WTC11 (cell line): ENCODE data around the gene NECTIN4.

Experiments
- CTCF ChIP-seq: fragments of 200-600 bp; IDR thresholded peaks from 2 replicates; pipeline ENCODE4 v1.8.0; 2022; ENCODE audit warnings: antibody characterized with exemption
- NFYB ChIP-seq: sonication (generic); formaldehyde crosslinking; conservative IDR thresholded peaks from 2 replicates; pipeline ENCODE4 v1.8.0; 2022; ENCODE audit warnings: low read depth, missing genetic modification reagents
- PRDM15 ChIP-seq: sonication (generic); formaldehyde crosslinking; IDR thresholded peaks from 2 replicates; pipeline ENCODE4 v1.8.0; 2022; ENCODE audit warnings: missing genetic modification reagents
- SMAD4 ChIP-seq: sonication (generic); formaldehyde crosslinking; IDR thresholded peaks from 2 replicates; pipeline ENCODE4 v1.8.0; 2022; ENCODE audit warnings: mild to moderate bottlenecking, missing genetic modification reagents
- ZBTB43 ChIP-seq: sonication (generic); formaldehyde crosslinking; IDR thresholded peaks from 2 replicates; pipeline ENCODE4 v1.8.1; 2023; ENCODE audit warnings: mild to moderate bottlenecking, missing genetic modification reagents
- TF ChIP-seq, protein P1 (sequence below): fragments of 250-450 bp; sonication (Bioruptor Pico); IDR thresholded peaks from 2 replicates; pipeline ENCODE4 v2.1.2; 2022; ENCODE audit warnings: mild to moderate bottlenecking, moderate library complexity
- TF ChIP-seq, protein P2 (sequence below): sonication (generic); formaldehyde crosslinking; IDR thresholded peaks from 2 replicates; pipeline ENCODE4 v1.8.1; 2022; ENCODE audit warnings: missing genetic modification reagents, borderline replicate concordance

DNA sequence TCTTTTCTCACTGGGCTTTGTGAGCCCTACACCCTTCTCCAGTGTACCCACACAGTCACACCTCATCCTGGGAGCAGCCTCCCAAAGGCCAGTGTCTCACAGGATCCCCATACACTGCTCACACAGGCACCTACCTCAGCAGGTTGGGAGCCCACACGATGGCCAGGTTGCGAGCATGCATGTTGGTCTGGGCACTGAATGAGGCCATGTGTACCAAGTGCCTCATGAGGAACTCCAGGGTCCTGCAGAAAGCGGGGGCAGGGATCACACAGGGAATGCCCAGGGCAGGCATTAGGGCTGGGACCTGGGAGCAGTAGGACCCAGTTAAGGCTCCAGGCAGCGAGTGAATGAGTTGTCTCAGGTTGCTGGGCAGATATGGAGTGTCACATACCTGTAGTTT, 35.1 kb downstream of the NECTIN4 start:
- TF ChIP-seq CTCF (no peak), SMAD4 (CRISPR knock-in tag) (no peak), ZBTB43 (CRISPR knock-in tag) (no peak), PRDM15 (CRISPR knock-in tag) (no peak), NFYB (CRISPR knock-in tag) (no peak)
- TF ChIP-seq, protein P1, sequence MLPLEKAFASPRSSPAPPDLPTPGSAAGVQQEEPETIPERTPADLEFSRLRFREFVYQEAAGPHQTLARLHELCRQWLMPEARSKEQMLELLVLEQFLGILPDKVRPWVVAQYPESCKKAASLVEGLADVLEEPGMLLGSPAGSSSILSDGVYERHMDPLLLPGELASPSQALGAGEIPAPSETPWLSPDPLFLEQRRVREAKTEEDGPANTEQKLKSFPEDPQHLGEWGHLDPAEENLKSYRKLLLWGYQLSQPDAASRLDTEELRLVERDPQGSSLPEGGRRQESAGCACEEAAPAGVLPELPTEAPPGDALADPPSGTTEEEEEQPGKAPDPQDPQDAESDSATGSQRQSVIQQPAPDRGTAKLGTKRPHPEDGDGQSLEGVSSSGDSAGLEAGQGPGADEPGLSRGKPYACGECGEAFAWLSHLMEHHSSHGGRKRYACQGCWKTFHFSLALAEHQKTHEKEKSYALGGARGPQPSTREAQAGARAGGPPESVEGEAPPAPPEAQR (CRISPR knock-in tag), result no peak
- TF ChIP-seq, protein P2, sequence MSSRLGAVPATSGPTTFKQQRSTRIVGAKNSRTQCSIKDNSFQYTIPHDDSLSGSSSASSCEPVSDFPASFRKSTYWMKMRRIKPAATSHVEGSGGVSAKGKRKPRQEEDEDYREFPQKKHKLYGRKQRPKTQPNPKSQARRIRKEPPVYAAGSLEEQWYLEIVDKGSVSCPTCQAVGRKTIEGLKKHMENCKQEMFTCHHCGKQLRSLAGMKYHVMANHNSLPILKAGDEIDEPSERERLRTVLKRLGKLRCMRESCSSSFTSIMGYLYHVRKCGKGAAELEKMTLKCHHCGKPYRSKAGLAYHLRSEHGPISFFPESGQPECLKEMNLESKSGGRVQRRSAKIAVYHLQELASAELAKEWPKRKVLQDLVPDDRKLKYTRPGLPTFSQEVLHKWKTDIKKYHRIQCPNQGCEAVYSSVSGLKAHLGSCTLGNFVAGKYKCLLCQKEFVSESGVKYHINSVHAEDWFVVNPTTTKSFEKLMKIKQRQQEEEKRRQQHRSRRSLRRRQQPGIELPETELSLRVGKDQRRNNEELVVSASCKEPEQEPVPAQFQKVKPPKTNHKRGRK (CRISPR knock-in tag), result no peak
